Activated CD8-positive, alpha-beta T cell treated with anti-CD3 and anti-CD28 coated beads for 36 hours (primary cell): ENCODE measurements around the gene PLK3. TPM values are rescaled to one million over a fixed set of nuclear protein-coding genes. Genes with fewer than 3 reads are reported as not detected.
"Not testable (repeated sequence)": the region's sequence is repeated elsewhere in the genome, so short reads cannot be mapped to it uniquely, and the experiment has no call there.

Experiments
- ATAC-seq: fragments of 200-7000 bp; cut with Tn5 transposase; one replicate; pipeline ENCODE4 v1.10.0; 2021; ENCODE audit warnings: mild to moderate bottlenecking, moderate library complexity
- CTCF ChIA-PET: fragments of 350-600 bp; sonication (Branson Sonifier 250); formaldehyde crosslinking; loops from one replicate; lab custom pipeline; 2021; ENCODE audit warnings: antibody characterized with exemption; lab: Charles Lee
- POLR2A ChIA-PET: fragments of 350-600 bp; sonication (Branson Sonifier 250); formaldehyde crosslinking; loops from one replicate; lab custom pipeline; 2021; ENCODE audit warnings: antibody characterized with exemption; lab: Charles Lee
- DNase-seq: peaks from one replicate; pipeline ENCODE4 v3.0.0-alpha.2; 2020
- H3K27ac Mint-ChIP-seq: one replicate; pipeline ENCODE4 v1.8.0; 2021; ENCODE audit warnings: mild to moderate bottlenecking, mixed read lengths
- H3K27me3 Mint-ChIP-seq: one replicate; pipeline ENCODE4 v1.8.0; 2021; ENCODE audit warnings: mixed read lengths
- H3K36me3 Mint-ChIP-seq: one replicate; pipeline ENCODE4 v1.8.0; 2021; ENCODE audit warnings: low read depth, mixed read lengths
- H3K4me1 Mint-ChIP-seq: one replicate; pipeline ENCODE4 v1.8.0; 2021; ENCODE audit warnings: low read depth, mixed read lengths
- H3K4me3 Mint-ChIP-seq: one replicate; pipeline ENCODE4 v1.8.0; 2021; ENCODE audit warnings: mild to moderate bottlenecking, moderate library complexity, mixed read lengths
- H3K9me3 Mint-ChIP-seq: one replicate; pipeline ENCODE4 v1.8.0; 2021; ENCODE audit warnings: mixed read lengths
- intact Hi-C: fragments of 100-400 bp; cut with micrococcal nuclease; formaldehyde crosslinking; loops from one replicate; pipeline ENCODE4 v1.10.0; 2022
- total RNA-seq, 2 experiments: library from RNA; stranded (reverse); gene quantifications; one replicate each; pipeline ENCODE4 v1.2.3, GENCODE V29; 2021
- TF ChIP-seq, protein P1 (sequence below): fragments of 200-600 bp; IDR thresholded peaks from one replicate; pipeline ENCODE4 v1.8.0; 2022; ENCODE audit warnings: antibody characterized with exemption, mild to moderate bottlenecking

The PLK3 gene
- total RNA-seq, 2 experiments from 2014 or later = 36.4 to 36.6 TPM

DNA sequence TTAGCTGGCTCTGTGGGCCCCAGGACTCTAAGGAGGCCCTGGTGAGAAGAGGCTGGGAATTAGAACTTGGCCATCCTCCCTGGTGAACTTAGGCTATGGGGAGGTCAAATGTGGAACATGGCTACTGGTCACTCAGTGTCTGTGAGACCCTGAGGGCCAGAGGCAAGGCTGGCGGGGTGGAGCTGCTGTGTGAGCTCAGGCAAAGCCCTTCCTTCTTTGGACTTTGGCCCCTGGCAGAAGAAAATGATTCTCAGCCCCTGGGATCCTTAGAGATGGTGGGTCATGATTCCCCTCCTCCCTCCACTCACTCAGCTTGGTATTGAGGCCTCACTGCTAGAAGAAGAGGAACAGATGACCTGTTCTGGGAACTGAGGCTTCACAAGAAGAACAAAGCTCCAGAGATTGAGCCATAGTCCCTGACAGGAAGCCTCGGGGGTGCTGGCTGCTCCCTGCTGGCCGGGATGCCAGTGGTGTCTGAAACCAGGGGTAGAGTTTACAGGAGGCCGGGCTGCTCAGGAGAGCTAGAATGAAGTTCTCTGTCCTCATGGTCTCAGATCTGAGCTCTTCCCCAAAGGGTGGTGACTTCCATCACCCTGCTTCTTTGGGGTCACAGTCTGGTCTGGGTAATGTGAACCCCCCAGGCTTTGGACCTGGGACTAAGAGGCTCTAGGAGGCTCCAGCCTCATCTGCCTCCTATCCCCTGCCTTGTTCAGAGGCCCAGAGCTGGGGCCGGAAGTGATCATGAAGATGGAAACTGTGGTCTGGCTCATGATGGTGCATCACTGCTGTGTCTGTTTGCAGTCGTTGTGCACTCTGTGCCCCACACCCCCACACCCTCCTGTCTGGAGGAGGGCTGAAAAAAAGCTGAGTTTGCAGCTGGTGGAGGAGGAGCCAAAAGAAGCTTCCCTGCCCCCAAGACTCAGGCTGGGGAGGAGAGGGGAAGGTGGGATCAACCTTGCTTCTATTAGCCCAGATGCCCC, 9.1 kb downstream of the PLK3 start:
- DNase-seq (peak; percentile 97), ATAC-seq (peak; percentile 56)
- TF ChIP-seq, protein P1, sequence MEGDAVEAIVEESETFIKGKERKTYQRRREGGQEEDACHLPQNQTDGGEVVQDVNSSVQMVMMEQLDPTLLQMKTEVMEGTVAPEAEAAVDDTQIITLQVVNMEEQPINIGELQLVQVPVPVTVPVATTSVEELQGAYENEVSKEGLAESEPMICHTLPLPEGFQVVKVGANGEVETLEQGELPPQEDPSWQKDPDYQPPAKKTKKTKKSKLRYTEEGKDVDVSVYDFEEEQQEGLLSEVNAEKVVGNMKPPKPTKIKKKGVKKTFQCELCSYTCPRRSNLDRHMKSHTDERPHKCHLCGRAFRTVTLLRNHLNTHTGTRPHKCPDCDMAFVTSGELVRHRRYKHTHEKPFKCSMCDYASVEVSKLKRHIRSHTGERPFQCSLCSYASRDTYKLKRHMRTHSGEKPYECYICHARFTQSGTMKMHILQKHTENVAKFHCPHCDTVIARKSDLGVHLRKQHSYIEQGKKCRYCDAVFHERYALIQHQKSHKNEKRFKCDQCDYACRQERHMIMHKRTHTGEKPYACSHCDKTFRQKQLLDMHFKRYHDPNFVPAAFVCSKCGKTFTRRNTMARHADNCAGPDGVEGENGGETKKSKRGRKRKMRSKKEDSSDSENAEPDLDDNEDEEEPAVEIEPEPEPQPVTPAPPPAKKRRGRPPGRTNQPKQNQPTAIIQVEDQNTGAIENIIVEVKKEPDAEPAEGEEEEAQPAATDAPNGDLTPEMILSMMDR = no peak
- peak overlapping the region; percentile 99 for H3K27ac Mint-ChIP-seq
- peaks cover 32% of the 10 kb centered on the region for H3K36me3 Mint-ChIP-seq
- POLR2A ChIA-PET = interaction anchor here (0.6 to 12.0 kb wide), 20 partner anchors 10 to 713 kb away, joined by 3 to 214 read pairs (median 5); partner anchors contain the start of genes BEST4, EIF2B3, HECTD3 and MUTYH
- H3K9me3 Mint-ChIP-seq = no peaks in the 10 kb centered on the region
- CTCF ChIA-PET = interaction anchor here (0.9 to 4.4 kb wide), 9 partner anchors 10 to 157 kb away, joined by 3 to 51 read pairs (median 6); partner anchors contain the start of genes BEST4, PLK3 and RNU5D-1
- H3K4me1 Mint-ChIP-seq = peaks cover 76% of the 10 kb centered on the region
- intact Hi-C loops = loop anchor here (2.0 to 10.0 kb wide), 2 partner anchors 78 to 496 kb away; partner anchors contain the start of gene RNU5D-1
- peak overlapping the region; percentile 55 for H3K4me3 Mint-ChIP-seq
- H3K27me3 Mint-ChIP-seq = no peaks in the 10 kb centered on the region

DNA sequence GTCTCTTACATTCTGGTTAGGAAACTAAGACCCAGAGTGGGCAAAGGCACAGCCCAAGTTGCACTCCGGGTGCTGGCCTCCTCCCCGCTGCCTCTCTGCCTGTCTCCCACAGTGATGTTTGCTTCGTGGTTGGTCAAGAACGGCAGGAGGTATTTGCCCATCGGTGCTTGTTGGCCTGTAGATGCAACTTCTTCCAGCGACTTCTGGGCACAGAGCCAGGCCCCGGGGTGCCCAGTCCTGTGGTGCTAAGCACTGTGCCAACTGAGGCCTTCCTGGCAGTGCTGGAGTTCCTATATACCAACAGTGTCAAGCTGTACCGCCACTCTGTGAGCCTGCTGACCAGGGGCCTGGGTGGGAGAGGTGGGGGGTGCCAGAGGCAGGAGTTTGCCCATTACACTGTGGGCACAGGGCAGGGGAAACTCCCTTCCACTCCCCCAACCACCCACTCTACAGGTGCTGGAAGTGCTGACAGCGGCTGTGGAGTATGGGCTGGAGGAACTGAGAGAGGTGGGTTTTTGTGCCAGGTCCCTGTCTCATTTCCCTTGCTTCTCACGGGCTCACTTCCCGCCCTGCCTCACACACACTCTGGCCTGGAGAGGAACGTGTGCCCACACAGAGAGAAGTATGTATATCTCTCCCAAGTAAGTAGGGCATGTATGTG, 10.1 kb downstream of the PLK3 start:
- Mint-ChIP-seq H3K4me3 (peak overlapping the region; percentile 55), H3K4me1 (peaks cover 76% of the 10 kb centered on the region), H3K27me3 (no peaks in the 10 kb centered on the region), H3K9me3 (no peaks in the 10 kb centered on the region), H3K36me3 (peaks cover 31% of the 10 kb centered on the region), H3K27ac (peak overlapping the region; percentile 99)
- ChIA-PET POLR2A (interaction anchor here (0.6 to 12.0 kb wide), 13 partner anchors 10 to 203 kb away, joined by 3 to 214 read pairs (median 7); partner anchors contain the start of genes BEST4, EIF2B3, PLK3 and RNU5D-1), CTCF (interaction anchor here (0.7 to 4.4 kb wide), 6 partner anchors 12 to 225 kb away, joined by 3 to 51 read pairs (median 14); partner anchors contain the start of genes PLK3 and RNU5D-1)
- TF ChIP-seq, protein P1 = no peak
- DNase-seq (peak; percentile 51), ATAC-seq (no peak)
- intact Hi-C loops = no loop called here

DNA sequence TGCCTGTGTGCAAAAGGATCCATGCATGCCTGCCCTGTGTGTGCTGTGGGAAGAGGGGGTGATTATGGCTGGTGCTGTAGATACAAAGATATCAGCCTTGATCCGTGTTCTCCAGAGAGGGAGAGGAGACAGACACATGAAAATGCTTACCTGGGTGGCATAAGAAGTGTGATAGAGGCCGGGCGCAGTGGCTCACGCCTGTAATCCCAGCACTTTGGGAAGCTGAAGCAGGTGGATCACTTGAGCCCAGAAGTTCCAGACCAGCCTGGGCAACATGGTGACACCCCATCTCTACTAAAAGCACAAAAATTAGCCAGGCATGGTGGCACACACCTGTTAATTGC, 10.6 kb downstream of the PLK3 start:
- Mint-ChIP-seq H3K36me3 (peaks cover 30% of the 10 kb centered on the region), H3K4me1 (peaks cover 72% of the 10 kb centered on the region), H3K27ac (peak overlapping the region; percentile 99), H3K4me3 (peak overlapping the region; percentile 55)
- ChIA-PET POLR2A (interaction anchor here (1.1 to 12.0 kb wide), 8 partner anchors 9 to 88 kb away, joined by 4 to 214 read pairs (median 76); partner anchors contain the start of genes BEST4, PLK3, RNU5D-1 and RPS8), CTCF (interaction anchor here (0.7 to 4.4 kb wide), 3 partner anchors 12 to 225 kb away, joined by 3 to 51 read pairs (median 22); partner anchors contain the start of genes PLK3 and RNU5D-1)
- H3K27me3 Mint-ChIP-seq, intact Hi-C loops, DNase-seq, H3K9me3 Mint-ChIP-seq, ATAC-seq: not testable (repeated sequence)

DNA sequence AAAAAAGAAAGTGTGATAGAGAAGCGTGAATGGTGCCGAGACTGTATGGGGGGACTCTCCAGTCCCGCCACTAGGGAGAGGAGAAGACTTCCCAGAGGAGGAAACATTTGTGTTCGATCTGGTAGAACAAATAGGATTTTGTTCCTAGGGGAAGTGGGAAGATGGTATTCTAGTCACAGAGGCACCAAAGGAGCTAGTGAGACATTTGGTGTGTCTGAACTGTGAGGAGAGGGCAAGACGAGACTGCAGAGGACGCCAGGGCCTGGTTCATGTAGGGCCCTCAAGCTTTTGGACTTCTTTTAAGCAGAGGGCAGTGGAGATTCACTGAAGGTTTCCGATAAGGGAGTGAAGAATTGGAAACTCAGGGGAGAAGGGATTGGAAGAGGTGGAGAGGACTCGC, 11.1 kb downstream of the PLK3 start:
- no peaks in the 10 kb centered on the region for H3K27me3 Mint-ChIP-seq
- DNase-seq = peak; percentile 4
- ATAC-seq = no peak
- no peaks in the 10 kb centered on the region for H3K9me3 Mint-ChIP-seq
- H3K27ac Mint-ChIP-seq = peak overlapping the region; percentile 99
- peak overlapping the region; percentile 55 for H3K4me3 Mint-ChIP-seq
- intact Hi-C loops = no loop called here
- ChIA-PET CTCF (interaction anchor here (0.7 to 4.4 kb wide), 2 partner anchors 13 to 226 kb away, joined by 3 to 51 read pairs; partner anchors contain the start of gene PLK3), POLR2A (interaction anchor here (1.1 to 12.0 kb wide), 7 partner anchors 9 to 89 kb away, joined by 4 to 214 read pairs (median 99); partner anchors contain the start of genes BEST4, PLK3, RNU5D-1 and RPS8)
- peaks cover 31% of the 10 kb centered on the region for H3K36me3 Mint-ChIP-seq
- TF ChIP-seq, protein P1 = no peak
- H3K4me1 Mint-ChIP-seq = peaks cover 71% of the 10 kb centered on the region
